Large intestine (tissue), 3 donors: ENCODE data around the gene MYH11. TPM values are rescaled to one million over a fixed set of nuclear protein-coding genes. Genes with fewer than 3 reads are reported as not detected.

ENCODE experiments used
- DNase-seq, 2 donors: peaks; one replicate each; pipeline versions ENCODE4 v3.0.0 to v3.0.0-alpha.2; 2013
- H3K27ac ChIP-seq: one replicate; pipeline ENCODE4 v1.5.1; 2013; ENCODE audit warnings: low read length
- H3K27me3 ChIP-seq: 2 replicates; pipeline ENCODE4 v1.6.1; 2013; ENCODE audit warnings: low read length; ENCODE audit not compliant: control insufficient read depth, insufficient read depth
- H3K36me3 ChIP-seq: 2 replicates; pipeline ENCODE4 v1.6.1; 2013; ENCODE audit warnings: low read length; ENCODE audit not compliant: control insufficient read depth, insufficient read depth
- H3K4me1 ChIP-seq: one replicate; pipeline ENCODE4 v1.6.1; 2013; ENCODE audit warnings: low read length; ENCODE audit not compliant: control insufficient read depth, insufficient read depth
- H3K4me3 ChIP-seq: one replicate; pipeline ENCODE4 v1.5.1; 2013; ENCODE audit warnings: low read length
- H3K9me3 ChIP-seq: one replicate; pipeline ENCODE4 v1.6.1; 2013; ENCODE audit warnings: mild to moderate bottlenecking, low read depth, low read length, moderate library complexity; ENCODE audit not compliant: control insufficient read depth
- WGBS: methylation state at CpG from one replicate; pipeline ENCODE4 v1.1.5; 2013; ENCODE audit warnings: low lambda C conversion rate; ENCODE audit not compliant: insufficient coverage; 5-methylcytosine and 5-hydroxymethylcytosine counted together
- polyA plus RNA-seq: library from polyadenylated mRNA; unstranded; fragments of 120-200 nt; gene quantifications from one replicate; pipeline ENCODE4 v1.2.1, GENCODE V29; 2013

MYH11 gene
- polyA plus RNA-seq, 1 donor: 401 TPM

DNA sequence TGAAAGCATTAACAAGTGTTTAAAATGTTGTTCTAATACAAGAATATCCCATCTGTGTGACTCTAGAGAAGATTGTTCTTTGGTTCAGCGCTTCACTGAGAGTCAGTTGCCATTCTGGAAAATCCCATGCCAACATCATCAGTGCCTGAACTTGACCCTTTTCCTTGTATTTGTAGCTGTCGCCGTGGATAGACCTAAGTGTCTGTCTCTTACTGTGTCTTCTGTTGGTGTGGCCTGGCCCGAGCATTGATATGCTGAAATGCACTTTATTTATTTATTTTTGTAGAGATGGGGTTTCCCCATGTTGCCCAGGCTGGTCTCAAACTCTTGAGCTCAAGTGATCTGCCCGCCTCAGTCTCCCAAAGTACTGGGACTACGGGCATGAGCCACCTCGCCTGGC is 76.0 kb downstream of the MYH11 start:
- Histone ChIP-seq H3K4me1 (no peaks in the 10 kb centered on the region), H3K9me3 (no peaks in the 10 kb centered on the region), H3K36me3 (no peaks in the 10 kb centered on the region), H3K4me3 (no peak overlapping the region), H3K27me3 (peaks cover 3% of the 10 kb centered on the region), H3K27ac (no peak overlapping the region)
- 94% methylated on average over 3 of the region's 7 CpGs for WGBS
- no peak for DNase-seq

- DNase-seq: no peak
- no peaks in the 10 kb centered on the region for H3K4me1 ChIP-seq
- H3K36me3 ChIP-seq: no peaks in the 10 kb centered on the region
- H3K4me3 ChIP-seq: no peak overlapping the region
- H3K27me3 ChIP-seq: peaks cover 3% of the 10 kb centered on the region
- no CpG with 5 or more reads among the region's 8 CpGs for whole genome bisulfite sequencing
- H3K27ac ChIP-seq: no peak overlapping the region
- no peaks in the 10 kb centered on the region for H3K9me3 ChIP-seq
Observed at GRCh38 chr16:15779664-15780351, 77.0 kb downstream of the MYH11 start.

GRCh38 chr16:15778999-15779614 is 77.7 kb downstream of the MYH11 start:
- Histone ChIP-seq H3K36me3 (no peaks in the 10 kb centered on the region), H3K4me1 (no peaks in the 10 kb centered on the region), H3K9me3 (no peaks in the 10 kb centered on the region), H3K27ac (no peak overlapping the region), H3K27me3 (peaks cover 3% of the 10 kb centered on the region), H3K4me3 (no peak overlapping the region)
- no peak for DNase-seq
- 70% methylated on average over 2 of the region's 6 CpGs for WGBS

DNA sequence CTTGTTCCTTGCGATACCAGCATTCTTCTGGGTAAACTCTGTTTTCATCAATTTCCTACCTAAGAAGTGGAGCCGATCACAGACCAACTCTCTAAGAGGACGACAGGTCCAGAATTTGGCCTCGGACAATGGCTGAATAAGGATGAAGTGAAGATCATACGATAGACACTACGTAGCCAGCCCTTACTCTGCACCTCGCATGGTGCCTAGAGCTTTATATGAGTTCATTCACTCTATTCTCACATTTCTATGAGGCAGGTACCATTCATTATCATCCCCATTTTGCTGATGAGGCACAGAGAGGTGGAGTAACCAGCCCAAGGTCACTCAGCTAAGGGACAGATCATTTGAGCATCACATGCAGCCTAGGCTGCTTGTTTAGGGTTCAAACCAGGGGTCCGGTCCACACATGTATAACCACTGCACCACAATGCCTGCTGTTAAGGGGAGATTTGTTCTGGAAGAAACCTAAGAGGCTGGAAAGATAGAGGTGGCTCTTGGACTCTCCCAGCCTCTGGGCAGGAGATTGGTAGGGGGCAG is 78.6 kb downstream of the MYH11 start:
- Histone ChIP-seq H3K4me1 (no peaks in the 10 kb centered on the region), H3K27me3 (peaks cover 3% of the 10 kb centered on the region), H3K9me3 (no peaks in the 10 kb centered on the region), H3K4me3 (no peak overlapping the region), H3K36me3 (no peaks in the 10 kb centered on the region), H3K27ac (no peak overlapping the region)
- DNase-seq: no peak
- no CpG with 5 or more reads among the region's 8 CpGs for WGBS

- DNase-seq: no peak
- H3K27ac ChIP-seq: no peak overlapping the region
Observed at GRCh38 chr16:15777533-15778203, 79.2 kb downstream of the MYH11 start.

DNA sequence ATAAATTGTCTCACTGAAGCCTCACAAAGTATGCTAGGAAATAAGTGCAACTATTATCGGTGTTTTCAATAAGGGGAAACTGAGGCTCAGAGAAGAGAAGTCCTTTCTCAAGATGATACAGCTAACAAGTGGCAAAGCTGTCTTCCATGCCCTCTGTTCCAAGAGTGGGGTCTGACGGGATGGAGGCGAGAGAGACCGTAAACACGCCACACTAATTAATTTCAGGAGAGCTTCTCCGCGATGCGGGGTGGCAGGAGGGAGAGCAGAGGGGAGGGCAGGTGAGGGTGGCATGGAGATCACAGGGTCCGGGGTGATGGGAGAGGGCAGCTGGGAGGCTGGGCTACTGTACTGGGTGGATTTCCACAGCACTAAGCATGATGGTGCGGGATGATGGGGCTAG is 80.3 kb downstream of the MYH11 start:
- Histone ChIP-seq H3K27ac (no peak overlapping the region), H3K4me1 (no peaks in the 10 kb centered on the region)

More at GRCh38 chr16:15777533-15778203, 79.2 kb downstream of the MYH11 start:
- Histone ChIP-seq H3K36me3 (no peaks in the 10 kb centered on the region), H3K9me3 (no peaks in the 10 kb centered on the region), H3K27me3 (peaks cover 3% of the 10 kb centered on the region), H3K4me1 (no peaks in the 10 kb centered on the region), H3K4me3 (no peak overlapping the region)
- no CpG with 5 or more reads among the region's 11 CpGs for WGBS

DNA sequence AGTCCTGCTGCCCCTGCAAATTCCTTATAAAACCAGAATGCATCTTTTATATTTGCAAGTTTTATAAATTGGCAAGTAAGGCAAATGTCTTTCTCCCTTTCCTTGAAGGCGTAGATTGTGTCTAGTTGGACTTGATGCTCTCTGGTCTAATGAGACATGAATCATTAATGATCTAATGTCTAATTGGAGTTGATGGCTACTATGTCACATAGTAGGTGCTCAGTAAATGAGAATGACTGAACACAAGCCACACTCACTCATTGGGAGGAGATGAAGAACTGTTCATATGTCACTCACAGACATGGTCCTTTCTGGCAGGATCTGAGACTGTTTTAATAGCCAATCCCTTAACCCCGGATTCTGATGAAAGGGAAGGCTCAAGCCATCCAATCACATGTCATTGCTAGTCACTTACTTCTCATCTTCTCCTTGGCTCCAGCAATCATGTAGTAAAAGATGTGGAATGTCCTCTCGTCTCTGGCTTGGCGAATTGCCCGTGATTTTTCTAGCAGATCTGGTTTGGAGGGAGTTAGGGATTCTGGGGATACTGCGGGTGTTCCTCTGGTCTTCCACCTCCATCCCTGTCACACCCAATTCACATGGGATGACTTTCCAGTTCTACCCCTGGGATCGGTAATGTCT is 81.0 kb downstream of the MYH11 start:
- H3K36me3 ChIP-seq: no peaks in the 10 kb centered on the region
- H3K4me3 ChIP-seq: no peak overlapping the region
- H3K27ac ChIP-seq: no peak overlapping the region
- H3K4me1 ChIP-seq: no peaks in the 10 kb centered on the region
- no peak for DNase-seq
- no peaks in the 10 kb centered on the region for H3K9me3 ChIP-seq
- WGBS: no CpG with 5 or more reads among the region's 7 CpGs
- peaks cover 3% of the 10 kb centered on the region for H3K27me3 ChIP-seq

More for the DNA sequence above, 80.3 kb downstream of the MYH11 start:
- no CpG with 5 or more reads among the region's 10 CpGs for WGBS
- Histone ChIP-seq H3K36me3 (no peaks in the 10 kb centered on the region), H3K4me3 (no peak overlapping the region), H3K27me3 (peaks cover 3% of the 10 kb centered on the region), H3K9me3 (no peaks in the 10 kb centered on the region)
- no peak for DNase-seq

DNA sequence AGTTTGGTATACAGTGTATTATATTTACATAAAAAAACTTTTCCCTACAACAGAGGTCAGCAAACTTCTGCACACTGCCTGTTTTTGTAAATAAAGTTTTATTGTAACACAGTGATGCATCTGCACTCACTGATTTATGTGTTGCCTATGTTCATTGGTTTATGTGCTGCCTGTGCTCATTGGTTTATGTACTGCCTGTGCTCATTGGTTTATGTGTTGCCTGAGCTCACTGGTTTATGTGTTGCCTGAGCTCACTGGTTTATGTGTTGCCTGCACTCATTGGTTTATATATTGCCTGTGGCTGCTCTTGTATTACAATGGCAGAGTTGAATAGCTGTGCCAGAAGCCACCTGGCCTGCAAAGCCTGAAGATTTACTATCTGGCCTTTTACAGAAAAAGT is 81.6 kb downstream of the MYH11 start:
- Histone ChIP-seq H3K36me3 (no peaks in the 10 kb centered on the region), H3K4me1 (no peaks in the 10 kb centered on the region), H3K4me3 (no peak overlapping the region), H3K27ac (no peak overlapping the region), H3K9me3 (no peaks in the 10 kb centered on the region), H3K27me3 (peaks cover 3% of the 10 kb centered on the region)
- no peak for DNase-seq

DNA sequence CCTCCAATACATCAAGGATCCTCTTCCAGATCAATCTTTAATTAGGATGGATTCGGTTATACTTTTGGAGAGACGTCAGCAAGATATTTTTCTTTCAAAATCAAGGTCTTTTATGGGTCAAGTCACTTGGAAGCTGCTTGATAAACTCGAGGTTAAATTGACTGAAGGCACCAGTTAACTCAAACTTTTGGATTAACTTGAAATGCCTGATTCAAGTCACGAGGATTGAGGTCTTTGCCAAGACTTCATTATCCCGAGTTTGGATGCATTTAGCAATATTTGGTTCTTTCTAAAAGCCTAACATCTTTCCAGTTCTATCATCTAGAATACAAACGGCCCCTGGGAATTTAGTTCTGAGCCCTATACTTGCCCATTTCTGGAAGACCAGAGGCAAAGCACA is 82.9 kb downstream of the MYH11 start:
- no peaks in the 10 kb centered on the region for H3K36me3 ChIP-seq
- H3K27ac ChIP-seq: no peak overlapping the region
- H3K9me3 ChIP-seq: no peaks in the 10 kb centered on the region
- no peak for DNase-seq
- WGBS: 88% methylated on average over 3 of the region's 6 CpGs
- no peaks in the 10 kb centered on the region for H3K4me1 ChIP-seq
- peaks cover 3% of the 10 kb centered on the region for H3K27me3 ChIP-seq
- H3K4me3 ChIP-seq: no peak overlapping the region

DNA sequence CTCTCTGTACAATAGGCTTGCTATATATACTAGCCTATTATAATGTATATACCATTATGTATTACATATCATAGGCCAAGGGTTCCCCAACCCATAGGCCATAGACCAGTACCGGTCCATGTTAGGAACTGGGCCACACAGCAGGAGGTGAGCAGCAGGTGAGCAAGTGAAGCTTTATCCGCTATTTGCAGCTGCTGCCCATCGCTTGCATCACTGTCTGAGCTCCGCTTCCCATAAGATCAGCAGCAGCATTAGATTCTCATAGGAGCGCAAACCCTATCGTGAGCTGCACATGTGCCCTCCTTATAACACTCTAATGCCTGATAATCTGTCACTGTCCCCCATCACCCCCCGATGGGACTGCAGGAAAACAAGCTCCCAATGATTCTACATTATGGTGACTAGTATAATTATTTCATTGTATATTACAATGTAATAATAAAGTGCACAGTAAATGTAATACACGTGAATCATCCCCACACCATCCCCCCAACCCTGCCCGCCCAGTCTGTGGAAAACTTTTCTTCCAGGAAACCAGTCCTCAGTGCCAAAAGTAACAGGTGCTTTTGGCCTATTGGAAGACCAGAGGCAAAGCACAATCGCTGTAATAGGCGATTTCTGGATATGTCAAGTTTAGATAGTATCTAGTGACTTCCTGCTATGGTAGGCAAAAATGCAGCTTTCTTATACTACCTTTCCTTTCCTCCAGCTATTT is 84.1 kb downstream of the MYH11 start:
- no peak overlapping the region for H3K4me3 ChIP-seq
- peaks cover under 1% of the 10 kb centered on the region for H3K27me3 ChIP-seq
- no peaks in the 10 kb centered on the region for H3K36me3 ChIP-seq
- no peak overlapping the region for H3K27ac ChIP-seq
- no peak for DNase-seq
- WGBS: no CpG with 5 or more reads among the region's 11 CpGs
- H3K4me1 ChIP-seq: no peaks in the 10 kb centered on the region
- no peaks in the 10 kb centered on the region for H3K9me3 ChIP-seq
